ENCODE measurements around the gene STX16.
"Not testable (repeated sequence)": the region's sequence is repeated elsewhere in the genome, so short reads cannot be mapped to it uniquely, and the experiment has no call there.

The STX16 gene

GRCh38 chr20:58713801-58714339, 62.8 kb downstream of the STX16 start:
- DNase-seq: no peak

DNA sequence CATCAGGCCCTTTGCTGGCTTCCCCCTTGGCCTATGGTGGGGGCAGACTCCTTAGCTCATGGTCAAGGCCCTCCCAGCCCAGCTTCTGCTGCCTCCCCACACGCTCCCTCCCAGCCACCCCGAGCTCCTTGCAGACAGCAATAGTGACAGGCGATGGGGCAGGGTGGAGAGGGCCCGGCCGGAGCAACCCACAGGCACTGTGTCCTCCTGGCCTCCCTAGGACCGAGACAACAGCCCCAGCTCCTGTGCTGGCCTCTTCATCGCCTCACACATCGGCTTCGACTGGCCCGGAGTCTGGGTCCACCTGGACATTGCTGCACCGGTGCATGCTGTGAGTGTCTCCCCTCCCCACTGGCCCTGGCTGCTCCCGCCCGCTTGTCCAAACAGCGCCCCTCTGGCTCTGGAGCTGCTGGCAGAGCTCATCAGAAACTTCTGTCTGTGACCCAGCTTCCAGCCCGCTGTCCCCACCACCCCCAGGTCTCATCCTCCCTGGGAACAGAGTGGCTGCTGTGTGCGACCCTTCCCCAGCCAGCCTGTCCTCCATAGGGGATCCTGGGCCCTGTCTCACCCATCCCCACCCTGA, 63.3 kb downstream of the STX16 start:
- DNase-seq: no peak

DNA sequence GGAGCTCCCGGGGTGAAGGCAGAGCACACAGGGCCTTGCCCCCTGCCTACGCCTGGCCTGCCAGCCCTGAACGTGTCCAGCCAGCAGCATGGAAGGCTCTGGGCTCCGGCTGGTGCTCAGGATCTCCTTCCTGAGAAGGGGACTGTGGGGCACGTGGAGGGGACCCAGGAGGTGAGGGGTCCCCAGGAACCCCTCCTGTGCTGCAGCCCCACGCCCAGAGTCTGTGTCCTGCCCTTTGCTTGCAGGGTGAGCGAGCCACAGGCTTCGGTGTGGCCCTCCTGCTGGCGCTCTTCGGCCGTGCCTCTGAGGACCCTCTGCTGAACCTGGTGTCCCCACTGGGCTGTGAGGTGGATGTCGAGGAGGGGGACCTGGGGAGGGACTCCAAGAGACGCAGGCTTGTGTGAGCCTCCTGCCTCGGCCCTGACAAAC, 63.9 kb downstream of the STX16 start:
- DNase-seq: no peak

DNA sequence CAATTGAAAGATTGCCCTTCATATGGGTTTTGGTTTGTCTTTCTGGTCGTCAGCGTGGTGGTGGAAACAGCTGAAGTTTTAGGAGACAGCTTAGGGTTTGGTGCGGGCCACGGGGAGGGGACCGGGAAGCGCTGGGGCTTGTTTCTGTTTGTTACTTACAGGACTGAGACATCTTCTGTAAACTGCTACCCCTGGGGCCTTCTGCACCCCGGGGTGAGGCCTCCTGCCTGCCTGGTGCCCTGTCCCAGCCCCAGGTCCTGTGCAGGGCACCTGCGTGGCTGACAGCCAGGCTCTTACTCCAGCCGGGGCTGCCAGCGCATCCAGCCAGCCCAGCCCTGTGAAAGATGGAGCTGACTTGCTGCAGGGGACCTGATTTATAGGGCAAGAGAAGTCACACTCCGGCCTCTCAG, 64.3 kb downstream of the STX16 start:
- no peak for DNase-seq

DNA sequence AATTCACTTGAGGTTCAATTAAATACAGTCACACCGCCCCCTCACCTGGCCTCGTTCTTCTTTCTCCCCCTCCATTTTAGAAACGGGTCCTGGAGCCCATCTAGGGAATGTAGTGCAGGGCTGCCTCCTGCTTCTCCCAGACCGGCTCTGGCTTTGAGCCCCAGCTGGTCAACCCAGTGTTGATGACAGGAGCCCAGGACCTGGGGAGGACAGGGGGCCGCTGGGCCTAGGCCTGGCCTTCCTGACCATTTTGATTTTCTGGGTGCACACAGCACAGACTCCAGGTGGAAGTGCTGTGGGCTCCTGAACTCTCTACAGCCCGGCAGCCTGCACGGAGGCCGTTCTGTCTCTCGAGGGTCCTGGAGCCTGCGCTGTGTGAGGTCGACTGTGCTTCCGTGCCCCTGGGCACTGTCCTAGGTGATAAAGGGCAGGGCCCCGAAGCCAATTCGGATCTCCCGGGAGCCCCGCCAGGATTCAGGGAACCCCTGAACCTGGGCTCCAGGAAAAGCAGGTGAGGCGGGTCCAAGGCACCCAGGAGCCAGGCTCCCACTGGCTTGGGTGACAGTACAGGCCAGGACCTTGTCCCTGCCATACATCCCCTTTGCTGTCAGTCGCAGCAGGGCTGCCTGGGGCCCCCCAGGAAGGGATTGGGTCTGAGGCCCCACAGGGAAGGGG, 64.9 kb downstream of the STX16 start:
- no peak for DNase-seq

DNA sequence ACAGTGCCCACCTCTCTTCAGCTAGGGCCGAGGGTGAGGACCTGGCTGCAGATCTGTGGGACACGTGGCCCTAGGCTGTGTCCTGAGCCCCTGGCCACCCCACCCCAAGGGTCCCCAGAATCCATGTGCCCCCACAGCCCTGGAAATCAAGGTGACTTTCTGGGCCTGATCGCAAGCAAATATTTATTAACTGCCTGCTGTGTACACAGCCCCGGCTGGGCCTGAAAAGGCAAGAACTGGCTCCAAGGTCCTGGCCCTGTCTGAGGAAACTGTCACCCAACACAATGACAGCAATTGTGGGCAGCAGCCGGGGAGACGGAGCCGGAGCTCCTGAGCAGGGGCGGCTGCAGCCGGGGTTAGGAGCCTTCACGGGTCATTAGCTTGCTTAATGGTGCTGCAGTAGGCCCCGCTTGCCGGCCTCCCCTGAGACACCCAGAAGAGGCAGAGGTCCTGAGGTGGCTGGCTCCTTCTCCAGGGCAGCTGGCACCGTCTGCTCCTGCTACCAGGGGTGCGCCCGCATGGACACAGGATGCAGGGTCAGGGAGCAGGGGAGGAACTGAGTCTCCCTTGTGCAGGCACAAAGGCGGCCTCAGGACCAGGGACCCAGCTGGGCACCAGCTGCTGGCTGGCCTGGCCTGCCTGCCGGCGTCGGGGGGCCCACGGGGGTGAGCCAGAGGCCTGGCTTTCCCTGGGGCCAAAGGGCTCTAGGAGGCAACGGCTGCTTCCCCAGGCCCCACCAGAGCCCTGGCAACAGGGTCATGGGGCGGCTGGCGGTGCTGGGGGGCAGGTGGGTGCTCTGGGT, 65.6 kb downstream of the STX16 start:
- peak in 2 of 3 experiments; percentile 29 to 54 for DNase-seq

GRCh38 chr20:58717278-58718091, 66.4 kb downstream of the STX16 start:
- DNase-seq: no peak

DNA sequence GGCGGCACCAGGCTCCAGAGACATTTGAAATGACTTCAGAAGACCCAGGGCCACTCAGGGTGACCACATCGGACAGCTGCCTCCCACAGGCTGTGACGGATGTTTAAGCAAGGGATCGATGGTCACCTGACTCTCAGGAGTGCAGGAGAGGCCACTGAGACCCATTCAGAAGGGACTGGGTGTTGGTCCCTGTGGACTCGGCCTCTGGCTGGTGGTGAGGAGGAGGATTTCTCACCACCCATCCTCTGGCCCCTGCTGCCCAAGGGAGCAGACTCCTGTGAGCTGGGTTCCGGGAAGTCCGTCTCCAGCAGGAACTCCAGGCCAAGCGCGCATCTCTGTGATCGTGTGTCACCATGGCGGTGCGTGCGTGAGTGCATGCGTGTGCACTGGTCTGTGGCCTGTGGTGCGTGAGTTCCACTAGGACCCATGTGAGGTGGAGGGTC, 67.1 kb downstream of the STX16 start:
- no peak for DNase-seq

GRCh38 chr20:58718729-58719128, 67.6 kb downstream of the STX16 start:
- no peak for DNase-seq

DNA sequence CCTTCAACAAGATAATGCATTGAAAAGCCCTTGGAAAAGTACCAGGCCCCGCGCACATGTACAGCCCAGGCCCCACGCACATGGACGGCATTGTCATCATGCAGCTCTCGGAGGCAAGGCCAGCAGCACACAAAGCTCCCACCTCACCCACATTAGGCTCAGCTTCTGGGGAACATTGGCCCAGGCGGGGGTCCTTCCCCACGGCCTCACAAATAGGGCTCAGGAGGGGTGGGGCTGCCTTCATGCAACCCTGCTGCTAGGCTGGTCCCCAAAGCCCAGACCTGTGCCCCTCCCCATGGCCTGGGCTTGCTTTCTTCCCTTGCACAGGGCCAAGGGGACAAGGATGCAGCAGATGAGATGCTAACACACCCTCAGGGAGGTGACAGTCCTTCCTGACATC, 68.2 kb downstream of the STX16 start:
- no peak for DNase-seq

- DNase-seq: peak in 2 of 3 experiments; percentile 16 to 31
Observed at GRCh38 chr20:58719971-58720371, 68.9 kb downstream of the STX16 start.

DNA sequence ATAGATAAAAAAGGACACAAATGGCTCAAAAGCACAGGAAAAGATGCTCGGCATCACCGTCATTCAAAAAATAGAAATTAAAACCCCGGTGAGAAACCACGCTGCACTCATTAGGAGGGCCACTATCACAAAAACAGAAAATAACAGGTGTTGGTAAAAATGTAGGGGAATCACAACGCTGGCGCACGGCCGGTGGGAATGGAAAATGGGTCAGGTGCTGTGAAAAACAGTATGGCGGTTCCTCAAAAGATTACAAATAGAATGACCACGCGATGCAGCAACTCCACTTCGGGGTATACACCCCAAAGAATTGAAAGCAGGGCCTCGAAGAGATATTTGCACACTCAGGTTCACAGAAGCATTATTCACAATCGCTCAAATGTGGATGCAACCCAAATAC, 69.8 kb downstream of the STX16 start:
- no peak for DNase-seq

DNA sequence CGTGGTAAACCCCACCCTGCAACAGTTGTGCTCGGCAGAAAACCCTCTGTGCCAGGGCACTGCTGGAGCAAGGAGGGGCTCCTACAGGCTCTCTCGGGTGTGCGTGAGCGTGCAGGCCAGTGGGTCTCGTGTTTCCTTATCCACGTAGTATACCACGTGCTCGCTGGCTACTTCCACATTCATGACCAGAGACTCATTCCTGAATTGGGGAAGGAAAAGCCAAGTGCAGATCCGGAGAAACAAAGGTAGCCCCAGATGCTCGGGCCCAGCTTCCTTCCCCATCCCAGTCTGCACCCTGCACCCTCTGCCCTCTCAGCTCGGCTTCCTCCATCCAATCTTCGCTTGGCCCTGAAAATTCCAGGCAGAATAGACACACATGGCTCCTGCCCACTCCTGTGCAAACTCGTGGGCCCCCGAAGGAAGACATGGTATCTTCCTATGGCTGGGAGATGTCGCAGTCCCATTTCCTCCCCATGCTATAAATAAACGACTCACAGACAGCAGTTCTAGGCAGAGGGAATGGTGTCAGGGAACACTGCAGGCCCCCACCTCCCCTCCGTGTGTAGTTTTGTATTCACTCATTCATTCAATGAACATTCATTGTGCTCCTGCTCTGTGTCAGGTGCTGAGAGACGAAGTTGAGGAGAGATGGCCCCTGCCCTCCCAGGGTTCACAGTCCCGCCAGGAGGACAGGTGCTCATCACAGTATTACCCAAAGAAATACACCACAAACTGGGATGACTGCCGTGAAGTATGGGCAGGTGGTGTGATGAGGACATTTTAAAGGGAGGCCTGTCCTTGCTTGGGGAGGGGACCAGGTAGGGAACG, 71.1 kb downstream of the STX16 start:
- no peak for DNase-seq

DNA sequence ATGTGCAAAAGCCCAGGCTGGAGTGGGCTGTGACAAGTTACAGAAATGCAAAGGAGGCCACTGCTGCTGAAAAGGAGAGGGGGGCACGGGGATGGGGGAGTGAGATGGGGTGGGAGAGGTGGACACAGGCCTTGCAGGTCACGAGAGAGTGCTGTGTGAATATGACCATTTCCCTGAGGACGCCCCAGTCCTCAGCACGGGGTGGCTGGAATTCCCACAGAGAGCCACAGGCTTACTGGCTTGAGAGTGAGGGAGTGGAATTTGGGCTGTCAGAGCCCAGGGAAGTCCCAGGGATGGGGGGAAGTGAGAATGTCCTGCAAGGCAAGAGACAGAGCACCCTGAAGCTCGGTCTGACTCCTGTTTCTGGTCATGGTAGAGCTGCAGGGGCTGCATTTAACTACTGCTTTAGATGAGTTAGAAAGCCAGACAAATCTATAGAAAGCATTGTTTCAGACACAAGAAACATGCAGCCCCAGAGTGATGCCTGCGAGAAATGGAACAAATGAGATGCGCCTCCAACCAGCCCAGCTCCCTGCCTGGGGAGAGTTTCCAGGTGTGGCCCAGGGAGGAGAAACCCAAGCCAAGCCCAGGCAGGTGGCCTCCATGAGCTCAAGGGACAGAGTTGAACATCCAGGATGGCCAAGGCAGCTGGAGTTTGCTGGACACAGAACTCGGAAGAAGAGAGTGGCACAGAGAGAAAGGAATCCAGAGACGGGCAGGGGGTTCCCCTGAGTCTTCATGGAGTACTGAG, 72.0 kb downstream of the STX16 start:
- DNase-seq: no peak

GRCh38 chr20:58723628-58723984, 72.5 kb downstream of the STX16 start:
- DNase-seq: no peak

DNA sequence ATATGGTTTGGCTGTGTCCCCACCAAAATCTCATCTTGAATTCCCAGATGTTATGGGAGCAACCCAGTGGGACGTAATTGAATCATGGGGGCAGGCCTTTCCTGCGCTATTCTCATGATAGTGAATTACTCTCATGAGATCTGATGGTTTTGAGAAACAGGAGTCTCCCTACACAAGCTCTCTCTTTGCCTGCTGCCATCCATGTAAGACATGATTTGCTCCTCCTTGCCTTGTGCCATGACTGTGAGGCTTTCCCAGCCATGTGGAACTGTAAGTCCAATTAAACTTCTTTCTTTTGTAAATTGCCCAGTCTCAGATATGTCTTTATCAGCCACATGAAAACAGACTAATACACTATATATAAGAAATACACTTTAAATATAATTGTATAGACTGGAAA, 75.1 kb downstream of the STX16 start:
- DNase-seq: not testable (repeated sequence)

All from NCI-H1417 (cell line).